Sciatic nerve (tissue), 2 donors: ENCODE results near the gene TAGLN3. TPM values are rescaled to one million over a fixed set of nuclear protein-coding genes. Genes with fewer than 3 reads are reported as not detected.
"Not testable (repeated sequence)": the region's sequence is repeated elsewhere in the genome, so short reads cannot be mapped to it uniquely, and the experiment has no call there.

Experiments
- ATAC-seq: fragments of 200-7000 bp; cut with Tn5 transposase; one replicate; pipeline ENCODE4 v1.9.1; 2020; ENCODE audit warnings: mild to moderate bottlenecking, moderate library complexity
- DNase-seq: peaks from one replicate; pipeline ENCODE4 v3.0.0-alpha.2; 2020; ENCODE audit warnings: low spot score
- intact Hi-C: fragments of 100-400 bp; cut with DNase I; formaldehyde crosslinking; loops from one replicate; pipeline ENCODE4 v1.14.2; 2022
- total RNA-seq: library from RNA; stranded (reverse); fragmentation: NEBNext Ultra II Directional; extraction: Animal tissue kit (Norgen Biotek cat#: 25700); gene quantifications from one replicate; pipeline ENCODE4 v1.2.1, GENCODE V29; 2021
- donor health status: DM: no; HTN: no; CAD: no.
- donor health status: DM: no; HTN: no; CAD: no.

The TAGLN3 gene
- total RNA-seq, 1 donor from 2014 or later: 0.62 TPM

- DNase-seq: no peak
- intact Hi-C loops: no loop called here
Measured at GRCh38 chr3:112035241-112035640, 36.5 kb downstream of the TAGLN3 start.

GRCh38 chr3:112037194-112037593 is 38.5 kb downstream of the TAGLN3 start:
- DNase-seq, intact Hi-C loops, ATAC-seq: not testable (repeated sequence)

More at GRCh38 chr3:112035241-112035640, 36.5 kb downstream of the TAGLN3 start:
- no peak for ATAC-seq

GRCh38 chr3:112038863-112039262 is 40.1 kb downstream of the TAGLN3 start:
- no peak for ATAC-seq
- DNase-seq: no peak
- intact Hi-C loops: no loop called here

- ATAC-seq (no peak), DNase-seq (no peak)
- intact Hi-C loops: no loop called here
Measured at GRCh38 chr3:112041321-112041720, 42.6 kb downstream of the TAGLN3 start.

GRCh38 chr3:112042842-112043280 is 44.1 kb downstream of the TAGLN3 start:
- ATAC-seq: peak; percentile 55
- DNase-seq: no peak
- intact Hi-C loops: no loop called here

GRCh38 chr3:112043621-112044201 is 45.0 kb downstream of the TAGLN3 start:
- DNase-seq: no peak
- ATAC-seq: peak; percentile 92
- intact Hi-C loops: no loop called here

- intact Hi-C loops: no loop called here
- ATAC-seq: no peak
Measured at GRCh38 chr3:112046599-112046998, 47.9 kb downstream of the TAGLN3 start.

GRCh38 chr3:112047264-112047663 is 48.5 kb downstream of the TAGLN3 start:
- ATAC-seq (no peak), DNase-seq (no peak)
- intact Hi-C loops: no loop called here

More at GRCh38 chr3:112046599-112046998, 47.9 kb downstream of the TAGLN3 start:
- no peak for DNase-seq

- DNase-seq: no peak
- intact Hi-C loops: no loop called here
- no peak for ATAC-seq
Measured at GRCh38 chr3:112048911-112049310, 50.2 kb downstream of the TAGLN3 start.

GRCh38 chr3:112053229-112053628 is 54.5 kb downstream of the TAGLN3 start:
- ATAC-seq (no peak), DNase-seq (no peak)
- intact Hi-C loops: no loop called here

- intact Hi-C loops: no loop called here
- DNase-seq (no peak), ATAC-seq (no peak)
Measured at GRCh38 chr3:112056451-112056929, 57.8 kb downstream of the TAGLN3 start.

GRCh38 chr3:112059497-112059896 is 60.8 kb downstream of the TAGLN3 start:
- ATAC-seq (no peak), DNase-seq (no peak)
- intact Hi-C loops: no loop called here

- intact Hi-C loops: no loop called here
- no peak for ATAC-seq
- no peak for DNase-seq
Measured at GRCh38 chr3:112061152-112061551, 62.4 kb downstream of the TAGLN3 start.

Other genes with a start within 250 kb of the TAGLN3 start
- 150 TPM for gene PHLDB2, start 139.7 kb upstream of the TAGLN3 start, total RNA-seq
- 27.3 TPM for gene ABHD10, start 19.9 kb upstream of the TAGLN3 start, total RNA-seq
- gene TMPRSS7, start 35.8 kb downstream of the TAGLN3 start, total RNA-seq: not detected
- gene C3orf52, start 87.5 kb downstream of the TAGLN3 start, total RNA-seq: 9.1 TPM
- gene GCSAM, start 134.3 kb downstream of the TAGLN3 start, total RNA-seq: 0.22 TPM